HUES48 (cell line): ENCODE data around the gene ERN1.

Source experiments
- H3K27ac ChIP-seq: one replicate; pipeline ENCODE4 v1.7.0; 2013; ENCODE audit warnings: low read depth, low read length, inconsistent platforms
- H3K27me3 ChIP-seq: 2 replicates; pipeline ENCODE4 v1.6.1; 2013; ENCODE audit warnings: mild to moderate bottlenecking, low read length; ENCODE audit not compliant: control insufficient read depth, insufficient read depth
- H3K36me3 ChIP-seq: 2 replicates; pipeline ENCODE4 v1.6.1; 2013; ENCODE audit warnings: low read length; ENCODE audit not compliant: control insufficient read depth, insufficient read depth
- H3K4me1 ChIP-seq: 2 replicates; pipeline ENCODE4 v1.6.1; 2013; ENCODE audit warnings: mild to moderate bottlenecking, low read length; ENCODE audit not compliant: control insufficient read depth, insufficient read depth
- H3K4me3 ChIP-seq: 2 replicates; pipeline ENCODE4 v1.5.1; 2013; ENCODE audit warnings: mild to moderate bottlenecking, low read depth, low read length
- H3K9ac ChIP-seq: 2 replicates; pipeline ENCODE4 v1.6.1; 2013; ENCODE audit warnings: mild to moderate bottlenecking, low read depth, low read length, moderate library complexity
- H3K9me3 ChIP-seq: 2 replicates; pipeline ENCODE4 v1.6.1; 2013; ENCODE audit warnings: low read length; ENCODE audit not compliant: control insufficient read depth, insufficient read depth

Gene ERN1

DNA sequence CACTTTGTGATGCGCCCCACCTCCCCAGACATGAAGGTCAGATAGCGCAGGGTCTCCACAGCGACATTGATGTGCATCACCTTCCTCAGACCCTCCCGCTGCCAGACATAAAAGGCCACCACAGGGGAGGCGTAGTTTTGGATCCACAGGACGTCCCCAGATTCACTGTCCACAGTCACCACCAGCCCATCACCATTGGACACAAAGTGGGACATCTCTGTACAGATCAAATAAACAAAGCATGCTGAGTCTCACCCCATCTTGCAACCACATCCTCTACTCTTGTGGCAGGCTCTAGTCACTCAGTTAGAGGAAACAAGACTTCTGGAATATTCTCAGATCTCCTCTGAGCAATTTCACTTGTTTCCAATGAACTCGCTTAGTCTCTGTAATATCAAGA, 63.2 kb downstream of the ERN1 start:
- Histone ChIP-seq H3K9ac (no peak overlapping the region), H3K27me3 (no peaks in the 10 kb centered on the region), H3K36me3 (0 out of 2 replicates have a peak, but pooled peaks cover 3% of the 10 kb centered on the region), H3K4me1 (peaks cover 4% of the 10 kb centered on the region; the same call in 1 of the 2 replicates), H3K4me3 (no peak overlapping the region), H3K9me3 (no peaks in the 10 kb centered on the region), H3K27ac (no peak overlapping the region)

GRCh38 chr17:64065161-64065560, 64.8 kb downstream of the ERN1 start:
- Histone ChIP-seq H3K27ac (no peak overlapping the region), H3K4me1 (peaks cover 4% of the 10 kb centered on the region; the same call in 1 of the 2 replicates), H3K36me3 (0 out of 2 replicates have a peak, but pooled peaks cover 3% of the 10 kb centered on the region), H3K27me3 (no peaks in the 10 kb centered on the region), H3K9me3 (no peaks in the 10 kb centered on the region), H3K9ac (no peak overlapping the region), H3K4me3 (no peak overlapping the region)

- no peak overlapping the region for H3K27ac ChIP-seq
- no peak overlapping the region for H3K9ac ChIP-seq
- H3K36me3 ChIP-seq: 0 out of 2 replicates have a peak, but pooled peaks cover 3% of the 10 kb centered on the region
- H3K4me1 ChIP-seq: peaks cover 4% of the 10 kb centered on the region; the same call in 1 of the 2 replicates
- no peak overlapping the region; the same call in 1 of the 2 replicates for H3K4me3 ChIP-seq
- H3K27me3 ChIP-seq: no peaks in the 10 kb centered on the region
- no peaks in the 10 kb centered on the region for H3K9me3 ChIP-seq
Measured at GRCh38 chr17:64064331-64064730, 65.6 kb downstream of the ERN1 start.

DNA sequence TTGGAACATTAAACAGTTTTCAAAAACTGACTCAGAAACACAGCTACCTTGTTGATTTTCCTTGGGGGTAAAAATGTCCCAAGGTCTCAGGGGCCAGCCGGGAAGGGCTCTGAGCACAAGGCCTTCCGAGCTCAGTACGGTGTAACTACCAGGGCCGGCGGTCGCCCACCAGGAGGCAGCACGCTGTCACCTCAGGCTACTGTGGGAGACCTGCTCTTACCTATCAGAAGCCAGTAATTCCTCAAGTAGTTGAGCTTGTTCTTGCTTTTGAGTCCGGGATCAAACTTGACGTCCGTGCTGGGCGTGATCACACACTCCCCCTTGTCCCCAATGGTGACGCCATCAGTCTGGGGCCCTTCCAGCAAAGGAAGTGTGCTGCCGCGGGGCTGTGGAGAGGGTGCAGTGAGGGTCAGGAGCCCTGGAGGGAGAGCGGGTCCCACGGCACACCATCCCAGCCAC, 66.1 kb downstream of the ERN1 start:
- H3K4me3 ChIP-seq: no peak overlapping the region; the same call in 1 of the 2 replicates
- H3K36me3 ChIP-seq: 0 out of 2 replicates have a peak, but pooled peaks cover 3% of the 10 kb centered on the region
- H3K27ac ChIP-seq: no peak overlapping the region
- no peaks in the 10 kb centered on the region for H3K9me3 ChIP-seq
- peaks cover 4% of the 10 kb centered on the region; the same call in 1 of the 2 replicates for H3K4me1 ChIP-seq
- no peak overlapping the region for H3K9ac ChIP-seq
- H3K27me3 ChIP-seq: no peaks in the 10 kb centered on the region

- H3K4me3 ChIP-seq: no peak overlapping the region
- no peak overlapping the region for H3K27ac ChIP-seq
- peaks cover 4% of the 10 kb centered on the region; the same call in 1 of the 2 replicates for H3K4me1 ChIP-seq
- H3K9me3 ChIP-seq: no peaks in the 10 kb centered on the region
- H3K27me3 ChIP-seq: no peaks in the 10 kb centered on the region
- no peaks in the 10 kb centered on the region for H3K36me3 ChIP-seq
- H3K9ac ChIP-seq: no peak overlapping the region
Measured at GRCh38 chr17:64063088-64063487, 66.9 kb downstream of the ERN1 start.

- Histone ChIP-seq H3K27ac (no peak overlapping the region), H3K4me1 (peaks cover 9% of the 10 kb centered on the region), H3K9me3 (no peaks in the 10 kb centered on the region), H3K4me3 (no peak overlapping the region), H3K36me3 (no peaks in the 10 kb centered on the region), H3K9ac (no peak overlapping the region), H3K27me3 (no peaks in the 10 kb centered on the region)
Measured at GRCh38 chr17:64061178-64061898, 68.6 kb downstream of the ERN1 start.

- Histone ChIP-seq H3K9me3 (no peaks in the 10 kb centered on the region), H3K9ac (no peak overlapping the region), H3K36me3 (no peaks in the 10 kb centered on the region), H3K27ac (no peak overlapping the region), H3K4me1 (peaks cover 15% of the 10 kb centered on the region), H3K4me3 (no peak overlapping the region), H3K27me3 (no peaks in the 10 kb centered on the region)
Measured at GRCh38 chr17:64060331-64060730, 69.6 kb downstream of the ERN1 start.

DNA sequence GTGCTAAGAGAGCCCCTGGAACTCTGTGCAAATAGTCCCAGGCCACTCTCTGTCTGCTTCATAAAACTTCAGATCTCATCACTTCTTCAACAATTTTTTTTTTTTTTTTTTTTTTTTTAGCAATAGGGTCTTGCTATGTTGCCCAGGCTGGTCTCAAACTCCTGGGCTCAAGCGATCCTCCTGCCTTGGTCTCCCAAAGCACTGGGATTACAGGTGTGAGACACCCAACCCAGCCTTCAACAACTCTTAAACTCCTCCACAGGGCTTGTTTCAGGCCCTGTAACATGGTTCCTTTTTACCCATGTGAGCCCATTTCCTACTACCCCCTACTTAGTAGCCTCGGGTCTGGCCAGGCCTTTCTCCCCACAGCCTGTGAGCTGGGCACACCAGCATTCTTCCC, 70.2 kb downstream of the ERN1 start:
- Histone ChIP-seq H3K36me3 (no peaks in the 10 kb centered on the region), H3K4me1 (peaks cover 15% of the 10 kb centered on the region), H3K27ac (no peak overlapping the region)

GRCh38 chr17:64058621-64059020, 71.3 kb downstream of the ERN1 start:
- no peaks in the 10 kb centered on the region for H3K36me3 ChIP-seq
- H3K9me3 ChIP-seq: no peaks in the 10 kb centered on the region
- no peaks in the 10 kb centered on the region for H3K27me3 ChIP-seq
- no peak overlapping the region for H3K4me3 ChIP-seq
- H3K4me1 ChIP-seq: peaks cover 11% of the 10 kb centered on the region
- H3K9ac ChIP-seq: no peak overlapping the region
- no peak overlapping the region for H3K27ac ChIP-seq

More for the DNA sequence above, 70.2 kb downstream of the ERN1 start:
- Histone ChIP-seq H3K27me3 (no peaks in the 10 kb centered on the region), H3K9me3 (no peaks in the 10 kb centered on the region), H3K4me3 (no peak overlapping the region), H3K9ac (no peak overlapping the region)

DNA sequence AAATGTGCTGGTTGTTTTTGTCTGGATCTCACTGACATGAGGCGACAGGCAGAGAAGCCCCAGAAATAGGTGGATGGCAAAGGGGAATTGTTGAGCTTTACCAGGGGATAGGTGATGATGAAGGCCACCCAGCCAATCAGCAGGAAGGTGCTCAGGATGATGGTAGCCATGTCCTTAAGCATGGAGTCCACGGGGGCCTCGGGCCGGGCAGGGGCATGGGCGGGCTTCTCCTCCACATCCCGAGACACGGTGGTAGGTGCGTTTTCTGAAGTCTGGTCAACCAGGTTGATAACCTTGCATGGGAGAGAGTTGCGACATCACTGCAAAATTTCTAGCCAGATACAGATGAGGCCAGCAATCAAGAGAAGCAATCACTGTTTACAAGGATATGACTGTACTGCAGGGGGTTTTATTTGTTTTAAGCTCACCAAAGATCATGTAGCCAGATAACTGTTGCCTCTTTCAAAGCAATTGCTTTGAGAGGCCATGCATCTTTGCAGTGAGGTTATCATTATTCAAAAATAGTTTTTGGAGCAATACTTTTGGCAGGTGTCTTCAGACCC, 72.2 kb downstream of the ERN1 start:
- no peaks in the 10 kb centered on the region for H3K27me3 ChIP-seq
- no peak overlapping the region for H3K4me3 ChIP-seq
- no peaks in the 10 kb centered on the region for H3K36me3 ChIP-seq
- no peaks in the 10 kb centered on the region for H3K9me3 ChIP-seq
- H3K4me1 ChIP-seq: peaks cover 11% of the 10 kb centered on the region
- no peak overlapping the region for H3K27ac ChIP-seq
- no peak overlapping the region for H3K9ac ChIP-seq

GRCh38 chr17:64056269-64057005, 73.5 kb downstream of the ERN1 start:
- H3K36me3 ChIP-seq: no peaks in the 10 kb centered on the region
- H3K4me3 ChIP-seq: no peak overlapping the region
- H3K27ac ChIP-seq: peak overlapping the region; percentile 24
- peaks cover 11% of the 10 kb centered on the region for H3K4me1 ChIP-seq
- H3K9me3 ChIP-seq: no peaks in the 10 kb centered on the region
- H3K9ac ChIP-seq: no peak overlapping the region
- no peaks in the 10 kb centered on the region for H3K27me3 ChIP-seq
